NCI-H146 treated with DMSO at 0.1 percent for 48 hours (cell line): ENCODE results near the gene LYPLA2.
"Not testable (repeated sequence)": the region's sequence is repeated elsewhere in the genome, so short reads cannot be mapped to it uniquely, and the experiment has no call there.

Experiments used
- DNase-seq: peaks from one replicate; lab custom pipeline; 2025; ENCODE audit not compliant: unreplicated experiment; lab: John Stamatoyannopoulos, UW

Gene LYPLA2

DNA sequence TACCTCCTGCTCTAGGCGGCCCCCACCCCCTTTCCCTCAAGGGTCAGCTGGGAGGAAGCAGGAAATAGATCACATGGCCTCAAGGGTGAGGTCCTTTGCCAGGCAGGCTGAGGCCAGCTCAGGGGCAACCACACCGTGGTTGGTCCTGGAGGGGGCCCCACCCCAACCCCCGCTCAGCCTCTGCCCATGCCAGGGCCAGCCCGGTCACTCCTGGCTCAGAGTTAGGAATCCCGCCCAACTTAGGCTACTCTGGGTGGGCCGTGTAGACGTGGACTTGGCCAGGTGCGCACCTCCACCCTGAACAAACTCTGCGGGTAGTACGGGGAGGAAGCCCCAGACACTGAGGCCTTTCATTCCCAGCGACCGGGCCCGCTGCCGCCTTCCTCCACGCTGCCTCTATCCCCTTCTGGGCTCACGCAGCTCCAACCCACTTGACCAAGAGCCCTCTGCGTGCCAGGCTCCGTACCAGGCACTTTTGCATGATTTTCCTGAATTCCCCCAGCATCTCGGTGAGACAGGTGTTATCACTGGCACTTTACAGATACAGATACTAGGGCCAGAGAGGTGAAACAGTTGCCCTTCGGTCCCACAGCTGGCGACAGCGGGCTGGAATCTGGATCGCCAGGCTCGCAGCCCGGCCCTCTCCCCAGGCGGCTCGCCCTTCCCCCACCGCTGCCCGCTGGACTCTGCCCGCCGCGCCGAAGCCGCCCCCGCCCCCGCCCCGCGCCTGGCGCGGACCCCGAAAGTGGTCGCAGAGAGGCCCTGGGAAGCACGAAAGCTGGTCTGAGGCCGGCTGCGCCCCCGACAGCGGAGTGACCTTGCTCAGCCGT is 8.8 kb downstream of the LYPLA2 start:
- DNase-seq: no peak

- DNase-seq: peak; percentile 74
Measured at GRCh38 chr1:23800400-23801337, 9.7 kb downstream of the LYPLA2 start, which contains the start of gene GALE. Gene GALE, minus strand, starts transcription at chr1:23800754. Its CDS starts 1,747 bp downstream, at chr1:23799007.

DNA sequence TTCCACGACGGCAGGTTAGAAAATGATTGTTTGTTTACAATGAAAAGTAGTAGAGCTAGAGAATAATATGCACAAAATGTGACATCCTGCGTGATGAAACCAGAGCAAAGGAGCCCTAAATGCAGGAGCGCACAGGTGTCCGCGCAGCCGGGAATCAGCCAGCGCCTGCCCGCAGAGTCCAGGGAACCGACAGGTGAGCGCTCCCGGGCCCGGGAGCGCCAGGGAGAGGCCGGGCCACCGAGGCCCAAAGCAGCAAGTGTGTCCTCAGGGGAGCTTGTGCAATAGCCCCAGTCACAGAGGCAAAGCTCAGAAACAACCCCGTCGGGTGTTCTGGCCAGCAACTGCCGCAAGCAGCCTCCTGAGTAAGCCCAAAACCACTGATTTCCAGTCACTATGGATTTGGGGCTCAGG is 10.4 kb downstream of the LYPLA2 start:
- no peak for DNase-seq

GRCh38 chr1:23801876-23802275 is 10.9 kb downstream of the LYPLA2 start:
- no peak for DNase-seq

- DNase-seq: not testable (repeated sequence)
Measured at GRCh38 chr1:23802809-23803342, 11.9 kb downstream of the LYPLA2 start.

DNA sequence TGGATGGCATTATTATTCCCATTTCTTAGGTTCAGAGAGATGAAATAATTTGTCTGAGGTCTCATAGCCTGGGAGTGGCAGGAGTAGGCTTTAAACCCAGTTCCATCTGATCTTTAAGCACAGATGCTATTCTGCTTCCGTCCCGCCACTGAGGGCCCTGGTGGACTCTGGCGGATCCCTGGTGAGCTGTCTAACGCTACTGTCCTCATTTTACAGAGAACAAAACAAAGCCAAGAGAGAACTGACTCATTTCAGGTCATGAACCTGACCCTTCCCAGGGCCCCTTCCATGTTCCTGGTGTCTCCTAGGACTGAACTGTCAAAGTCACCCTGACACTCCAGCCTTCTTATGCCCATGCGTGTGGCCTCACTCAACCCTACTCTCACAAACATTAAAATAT is 12.7 kb downstream of the LYPLA2 start:
- DNase-seq: no peak

DNA sequence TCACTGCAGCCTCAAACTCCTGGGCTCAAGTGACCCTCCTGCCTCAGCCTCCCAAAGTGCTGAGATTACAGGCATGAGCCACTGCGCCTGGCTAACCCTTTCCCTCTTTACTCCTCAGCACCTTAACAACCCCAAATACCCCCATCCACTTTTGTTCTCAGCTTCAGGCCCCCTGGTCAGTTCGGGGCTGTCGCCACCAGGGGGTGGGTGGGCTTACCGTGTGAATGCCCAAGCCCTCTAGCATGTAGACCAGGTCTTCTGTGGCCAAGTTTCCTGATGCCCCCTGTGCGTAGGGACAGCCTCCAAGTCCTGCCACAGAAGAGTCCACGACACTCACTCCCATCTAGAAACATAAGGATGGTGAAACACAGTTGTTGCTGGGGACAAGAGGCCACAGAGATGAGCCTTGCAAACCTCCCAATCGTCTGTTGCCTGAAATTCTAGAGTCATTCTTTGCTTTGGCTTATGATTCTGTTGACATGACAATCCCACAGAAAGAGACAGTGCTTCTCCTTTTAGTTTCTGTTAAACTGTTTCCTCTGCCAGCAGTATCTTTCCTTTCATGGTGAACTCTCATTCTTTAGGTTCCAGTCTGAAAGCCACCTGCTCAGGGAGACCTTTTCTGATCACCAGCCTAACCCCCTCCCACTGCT is 13.4 kb downstream of the LYPLA2 start:
- DNase-seq: no peak

DNA sequence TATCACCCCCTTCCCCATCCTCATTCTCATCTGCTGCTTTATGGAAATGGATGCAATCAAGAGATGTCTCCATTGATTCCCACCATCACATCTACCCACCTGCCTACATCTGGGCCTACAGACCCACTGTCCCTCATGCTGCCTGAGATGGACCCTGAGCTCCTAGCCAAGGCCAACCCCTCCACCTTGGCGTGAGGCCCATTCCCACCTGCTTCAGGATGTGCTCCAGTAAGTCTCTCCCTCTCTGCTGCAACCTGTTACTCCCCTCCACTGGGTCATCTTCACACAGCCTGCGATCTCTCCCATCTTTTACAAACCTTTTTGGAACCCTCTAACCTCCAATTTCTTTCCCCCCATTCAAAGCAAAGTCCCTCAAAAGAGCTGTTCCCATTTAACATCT is 14.1 kb downstream of the LYPLA2 start:
- DNase-seq: no peak

GRCh38 chr1:23806280-23806679 is 15.3 kb downstream of the LYPLA2 start:
- DNase-seq: no peak

DNA sequence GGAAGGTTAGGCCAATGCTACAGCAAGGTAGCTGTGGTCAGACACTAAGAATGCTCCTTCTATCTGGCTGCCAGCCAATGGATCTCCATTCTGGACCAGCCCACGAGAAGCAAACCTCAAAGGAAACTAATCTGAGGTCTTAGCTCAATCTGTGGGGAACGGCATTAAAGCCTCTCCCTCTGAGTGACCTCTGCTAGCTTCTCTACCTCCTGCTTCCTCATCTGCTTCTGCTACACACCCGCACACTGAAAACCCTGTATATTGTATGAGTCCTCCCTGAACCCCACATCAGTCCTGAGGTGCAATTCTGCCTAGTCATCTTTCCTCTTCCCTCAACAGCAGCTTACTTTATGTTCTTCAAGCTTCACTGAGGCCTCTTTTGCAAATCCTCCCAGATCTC is 16.5 kb downstream of the LYPLA2 start:
- DNase-seq: no peak

DNA sequence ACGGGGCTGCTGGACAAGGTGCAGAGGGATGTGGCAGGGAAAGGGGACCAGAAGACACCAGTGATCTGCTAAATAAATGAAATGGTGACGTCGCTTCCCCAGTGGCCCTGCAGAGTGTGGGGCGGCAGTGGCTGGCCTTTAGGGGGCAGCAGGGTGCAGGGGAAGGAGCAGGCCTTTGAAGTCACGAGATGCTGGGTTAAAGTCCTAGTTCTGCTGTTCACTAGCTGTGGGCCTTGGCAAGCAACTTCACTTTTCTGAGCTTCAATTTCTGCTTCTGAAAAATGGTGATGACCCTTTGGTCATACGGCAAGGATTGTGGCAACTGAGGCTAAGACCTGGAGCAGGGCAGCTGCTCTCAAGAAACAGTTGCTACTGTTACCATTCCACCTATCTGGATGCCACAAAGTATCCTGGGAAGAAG is 18.8 kb downstream of the LYPLA2 start:
- peak; percentile 22 for DNase-seq

DNA sequence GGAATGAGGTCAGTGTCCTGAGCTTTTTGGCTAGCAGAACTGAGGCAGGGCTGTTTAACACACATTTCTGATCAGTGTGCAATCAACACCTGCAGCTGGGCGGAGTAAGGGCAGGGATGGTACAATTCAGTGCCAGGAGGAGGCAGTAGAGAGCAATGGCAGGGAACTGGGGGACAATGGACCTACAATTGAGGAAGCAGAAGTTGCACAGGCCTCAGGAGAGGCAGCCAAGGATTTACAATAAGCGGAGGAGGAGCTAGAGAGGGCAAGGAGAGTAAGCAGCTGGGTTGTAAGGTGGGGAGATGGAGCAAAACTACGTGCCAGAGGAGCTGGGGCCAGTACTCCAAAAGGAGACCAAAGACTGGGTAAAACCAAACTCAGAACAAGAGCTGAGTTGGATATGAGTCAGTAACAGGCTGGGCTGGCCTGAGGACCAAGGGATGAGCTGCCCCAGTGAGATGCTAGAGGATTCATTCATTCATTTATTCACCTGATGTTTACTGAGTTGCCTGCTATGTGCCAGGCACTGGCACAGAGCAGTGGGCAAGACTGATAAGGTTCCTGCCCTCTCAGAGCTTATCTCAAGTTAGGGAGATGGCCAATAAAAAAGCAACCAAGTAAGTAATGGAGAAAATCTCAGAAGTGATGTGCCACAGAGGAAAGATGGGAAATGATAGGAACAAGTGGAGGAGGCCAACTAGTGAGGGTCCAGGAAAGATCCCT is 20.0 kb downstream of the LYPLA2 start:
- DNase-seq: peak; percentile 16

DNA sequence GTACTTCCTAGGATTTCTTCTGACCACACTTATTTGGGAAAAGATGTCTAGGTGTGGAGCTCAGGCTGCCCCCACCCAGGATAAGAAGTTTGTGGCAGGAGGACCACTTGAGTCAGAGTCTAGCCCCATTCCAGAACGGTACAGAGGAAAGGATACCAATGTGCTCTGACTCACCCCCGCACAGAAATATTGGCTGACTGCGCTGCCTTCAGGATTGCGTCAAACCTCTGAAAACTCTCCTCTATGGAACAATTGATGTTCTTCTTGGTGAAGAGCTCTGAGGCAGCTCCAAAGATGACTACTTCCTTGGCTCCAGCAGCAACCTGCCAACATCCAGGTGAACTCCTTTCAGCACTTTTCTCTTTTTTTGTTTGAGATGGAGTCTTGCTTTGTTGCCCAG is 23.1 kb downstream of the LYPLA2 start:
- no peak for DNase-seq

- DNase-seq: no peak
Measured at GRCh38 chr1:23816361-23816760, 25.4 kb downstream of the LYPLA2 start.

DNA sequence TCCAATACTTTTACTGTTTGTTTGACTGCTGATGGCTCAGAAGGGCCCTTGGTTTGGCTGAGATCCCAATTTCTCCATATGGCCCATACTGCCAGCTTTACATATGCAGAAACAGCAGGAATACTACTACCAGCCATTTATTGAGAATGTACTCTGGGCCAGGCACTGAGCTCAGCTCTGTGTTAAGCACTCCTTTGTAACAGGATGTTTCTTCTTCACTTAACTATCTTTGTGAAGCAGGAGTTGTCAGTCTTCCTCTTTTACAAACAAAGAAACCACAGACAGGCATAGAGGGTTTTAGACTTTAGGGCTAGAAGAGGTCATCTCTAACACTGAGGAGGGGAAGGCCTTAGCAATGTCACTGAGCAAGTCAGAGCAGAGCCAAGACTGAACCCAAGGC is 26.0 kb downstream of the LYPLA2 start:
- no peak for DNase-seq

DNA sequence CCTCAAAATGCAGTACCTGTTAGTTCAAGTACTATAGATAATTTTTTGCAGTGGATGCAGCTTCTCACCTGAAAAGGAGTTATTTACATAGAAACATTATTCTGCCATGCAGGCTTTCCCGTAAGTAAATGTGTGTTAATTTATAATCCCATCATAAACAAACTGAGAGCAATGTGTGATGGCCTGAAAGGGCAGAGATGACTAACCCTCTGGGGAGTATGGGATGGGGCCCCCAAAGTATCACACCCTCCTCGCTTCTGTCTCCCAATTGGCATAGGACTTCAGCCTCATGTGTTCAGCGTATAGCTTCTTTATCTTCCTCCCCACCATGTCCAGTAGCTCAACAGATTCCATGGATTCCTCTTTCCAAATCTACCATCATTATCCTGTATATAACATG is 26.7 kb downstream of the LYPLA2 start:
- no peak for DNase-seq

DNA sequence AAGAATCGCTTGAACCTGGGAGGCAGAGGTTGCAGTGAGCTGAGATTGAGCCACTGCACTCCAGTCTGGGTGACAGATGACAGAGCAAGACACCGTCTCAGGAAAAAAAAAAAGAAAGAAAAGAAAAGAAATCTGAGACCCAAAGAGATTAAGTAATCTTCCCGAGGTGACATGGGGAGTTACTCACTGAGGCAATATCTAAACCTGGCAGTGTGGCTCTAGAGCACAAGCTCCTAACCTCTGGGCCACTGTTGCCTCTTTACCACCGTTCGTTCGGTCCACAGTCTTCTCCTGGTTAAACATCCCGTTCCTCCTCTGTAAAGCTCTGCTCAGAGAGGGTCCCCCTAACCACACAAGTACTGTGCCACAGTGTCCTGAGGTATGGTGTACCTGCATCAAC is 32.8 kb downstream of the LYPLA2 start:
- no peak for DNase-seq

DNA sequence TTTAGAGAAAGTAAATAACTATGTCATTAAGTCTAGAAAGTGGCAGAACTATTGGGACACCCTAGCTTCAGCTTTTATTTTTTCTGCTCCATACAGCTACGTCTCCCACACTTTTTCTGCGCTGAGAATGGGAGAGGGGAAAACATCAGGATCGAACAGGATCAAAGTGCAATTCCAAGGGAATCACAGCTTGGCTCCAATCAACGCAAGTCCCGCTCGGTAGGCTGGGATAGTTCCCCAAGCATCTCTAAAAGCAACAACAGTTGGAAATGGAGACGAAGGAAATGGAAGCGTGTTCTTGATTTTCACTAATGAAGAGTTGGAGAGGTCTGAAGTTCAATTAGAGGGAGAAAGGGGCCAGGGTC is 33.7 kb downstream of the LYPLA2 start:
- DNase-seq: no peak

DNA sequence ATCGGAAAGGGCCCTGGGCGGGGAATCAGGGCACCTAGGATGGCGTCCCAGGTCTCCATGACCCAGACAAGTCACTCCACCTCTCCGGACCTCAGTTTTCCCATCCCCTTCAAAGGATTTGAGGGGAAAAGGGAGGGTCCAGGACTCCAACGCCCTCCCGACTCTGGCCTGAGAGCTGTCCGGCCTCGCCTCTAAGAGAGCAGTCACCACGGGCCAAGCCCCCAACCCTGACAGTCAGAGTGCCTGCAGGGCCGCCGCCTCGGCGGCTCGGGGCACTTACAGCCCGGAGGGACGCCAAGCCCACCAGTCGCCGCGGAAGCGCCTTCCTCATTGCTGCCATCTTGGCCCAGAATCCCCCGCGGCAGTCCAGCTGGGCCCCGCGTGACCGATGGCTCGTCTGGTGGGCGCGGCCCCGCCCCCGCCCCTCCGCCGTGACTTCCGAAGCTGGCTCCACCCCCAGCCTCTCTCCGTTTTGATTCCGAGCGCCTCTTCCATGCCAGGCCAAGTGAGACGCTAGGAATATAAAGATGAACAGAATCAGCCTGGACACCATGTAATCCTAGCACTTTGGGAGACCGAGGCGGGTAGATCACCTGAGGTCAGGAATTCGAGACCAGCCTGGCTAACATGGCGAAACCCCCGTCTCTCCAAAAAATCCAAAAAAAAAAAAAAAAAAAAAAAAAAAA is 34.3 kb downstream of the LYPLA2 start, which contains the start of gene HMGCL:
TSS of gene HMGCL (minus strand) at position 354 of the 686 bp plus-strand sequence. CDS start at position 340, 14 bp downstream.
- peak; percentile 56 for DNase-seq
